Keratinocyte (primary cell): Measurements from ENCODE around the gene LAMA4.

Experiments
- EZH2 ChIP-seq: IDR thresholded peaks from one replicate; pipeline ENCODE4 v1.6.1; 2012; ENCODE audit warnings: inconsistent platforms, mild to moderate bottlenecking, low read length, moderate library complexity
- TF ChIP-seq, protein P1 (sequence below), 3 experiments: IDR thresholded peaks in 1 of 3; conservative IDR thresholded peaks in 1 of 3; optimal IDR thresholded peaks in 1 of 3; 2 replicates in 2 of 3; 3 replicates in 1 of 3; pipeline versions ENCODE3 to v1.5.1; 2011; ENCODE audit warnings: low read length in 3 of 3, mild to moderate bottlenecking in 3 of 3, moderate library complexity in 2 of 3, control low read depth in 1 of 3, inconsistent platforms in 1 of 3; ENCODE audit not compliant: insufficient read depth in 2 of 3; ENCODE audit errors: extremely low read depth in 1 of 3

DNA sequence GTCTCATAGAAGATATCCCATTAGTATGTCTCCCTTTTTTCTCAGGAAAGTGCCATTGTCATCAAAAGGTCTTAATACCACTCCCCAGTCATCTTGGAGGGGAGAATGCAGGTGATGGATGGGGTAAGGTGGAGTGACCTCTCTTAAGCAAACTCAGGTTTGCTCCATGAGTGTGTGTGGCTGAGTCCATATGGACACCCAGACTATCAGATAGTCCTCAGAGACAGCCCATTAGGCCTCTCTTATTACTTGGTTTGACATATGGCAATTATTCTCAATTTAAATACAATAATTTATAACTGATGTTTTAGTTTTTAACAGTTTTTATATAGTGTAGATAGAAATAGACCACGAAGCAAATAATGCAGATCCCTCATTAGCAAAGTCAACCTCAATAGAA, 23.2 kb downstream of the LAMA4 start:
- TF ChIP-seq, protein P1, sequence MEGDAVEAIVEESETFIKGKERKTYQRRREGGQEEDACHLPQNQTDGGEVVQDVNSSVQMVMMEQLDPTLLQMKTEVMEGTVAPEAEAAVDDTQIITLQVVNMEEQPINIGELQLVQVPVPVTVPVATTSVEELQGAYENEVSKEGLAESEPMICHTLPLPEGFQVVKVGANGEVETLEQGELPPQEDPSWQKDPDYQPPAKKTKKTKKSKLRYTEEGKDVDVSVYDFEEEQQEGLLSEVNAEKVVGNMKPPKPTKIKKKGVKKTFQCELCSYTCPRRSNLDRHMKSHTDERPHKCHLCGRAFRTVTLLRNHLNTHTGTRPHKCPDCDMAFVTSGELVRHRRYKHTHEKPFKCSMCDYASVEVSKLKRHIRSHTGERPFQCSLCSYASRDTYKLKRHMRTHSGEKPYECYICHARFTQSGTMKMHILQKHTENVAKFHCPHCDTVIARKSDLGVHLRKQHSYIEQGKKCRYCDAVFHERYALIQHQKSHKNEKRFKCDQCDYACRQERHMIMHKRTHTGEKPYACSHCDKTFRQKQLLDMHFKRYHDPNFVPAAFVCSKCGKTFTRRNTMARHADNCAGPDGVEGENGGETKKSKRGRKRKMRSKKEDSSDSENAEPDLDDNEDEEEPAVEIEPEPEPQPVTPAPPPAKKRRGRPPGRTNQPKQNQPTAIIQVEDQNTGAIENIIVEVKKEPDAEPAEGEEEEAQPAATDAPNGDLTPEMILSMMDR (optimal IDR thresholded peaks at IDR 0.05 in 1 of 3, IDR thresholded peaks at IDR 0.05 in 1 of 3, conservative IDR thresholded peaks at IDR 0.05 in 1 of 3; ENCODE audit: extremely low read depth in 1 of 3, insufficient read depth in 2 of 3, low read length in 3 of 3): no peak
- TF ChIP-seq EZH2: no peak
